Endothelial cell of umbilical vein (primary cell): ENCODE data around the gene RAD54L. TPM values are rescaled to one million over a fixed set of nuclear protein-coding genes. Genes with fewer than 3 reads are reported as not detected.

Source experiments
- Bru-seq: library from RNA; stranded (reverse); fragments of 400-500 nt; gene quantifications from one replicate; lab custom pipeline; 2021; lab: Mats Ljungman, UMichigan
- BruChase-seq, 2 experiments: library from RNA; stranded (reverse); fragments of 400-500 nt; gene quantifications; one replicate each; lab custom pipeline; 2021; lab: Mats Ljungman, UMichigan
- BruUV-seq: library from RNA; stranded (reverse); fragments of 400-500 nt; replicated peaks from 2 replicates; lab custom pipeline; 2021; lab: Mats Ljungman, UMichigan
- CTCF ChIA-PET: fragments of 300-600, 350-600 bp; sonication (Branson Sonifier 250); formaldehyde crosslinking; loops from one replicate; lab custom pipeline; 2021; ENCODE audit warnings: antibody characterized with exemption, inconsistent platforms; lab: Charles Lee
- POLR2A ChIA-PET: fragments of 300-600, 350-600 bp; sonication (Branson Sonifier 250); formaldehyde crosslinking; loops from one replicate; lab custom pipeline; 2021; ENCODE audit warnings: antibody characterized with exemption, inconsistent platforms; lab: Charles Lee
- DNase-seq: peaks from one replicate; pipeline ENCODE4 v3.0.0-alpha.2; 2011; ENCODE audit warnings: low read depth, low spot score
- FAIRE-seq: peaks from 2 replicates; lab custom pipeline; 2011; peaks lifted over from hg19 to GRCh38; lab: Jason Lieb, UNC
- H2AFZ ChIP-seq: 2 replicates; pipeline ENCODE4 v1.6.0; 2012; ENCODE audit warnings: low read depth, low read length, control low read depth, inconsistent platforms
- H3K27ac ChIP-seq: 2 replicates; pipeline ENCODE4 v1.5.1; 2011; ENCODE audit warnings: low read depth, mild to moderate bottlenecking, control low read depth, low read length, moderate library complexity; ENCODE audit not compliant: insufficient read depth
- H3K27me3 ChIP-seq, 2 experiments: 2 replicates each; pipeline versions ENCODE4 v1.6.0 to v1.6.1; 2011; ENCODE audit warnings: low read length in 2 of 2, mixed read lengths in 1 of 2; ENCODE audit not compliant: control insufficient read depth in 2 of 2, insufficient read depth in 2 of 2
- H3K36me3 ChIP-seq, 2 experiments: 2 replicates in 1 of 2; 3 replicates in 1 of 2; pipeline ENCODE4 v1.5.1; 2011; ENCODE audit warnings: low read length in 2 of 2, mild to moderate bottlenecking in 1 of 2, moderate library complexity in 1 of 2; ENCODE audit not compliant: control insufficient read depth in 2 of 2, insufficient read depth in 2 of 2; ENCODE audit errors: extremely low read depth in 1 of 2
- H3K4me1 ChIP-seq: 3 replicates; pipeline ENCODE4 v1.5.1; 2011; ENCODE audit warnings: mild to moderate bottlenecking, low read length; ENCODE audit not compliant: control insufficient read depth, insufficient read depth; ENCODE audit errors: extremely low read depth
- H3K4me2 ChIP-seq: 2 replicates; pipeline ENCODE4 v1.6.1; 2011; ENCODE audit warnings: low read length, control low read depth, mixed read lengths; ENCODE audit not compliant: insufficient read depth
- H3K4me3 ChIP-seq, 3 experiments: fragments of 200-600 bp in 1 of 3; sonication (generic), shearing (Covaris generic) in 1 of 3; replicated peaks in 1 of 3; 2 replicates each; pipeline ENCODE4 v1.5.1; 2011 to 2016; ENCODE audit warnings: control low read depth in 3 of 3, low read length in 3 of 3, mild to moderate bottlenecking in 2 of 3, inconsistent platforms in 1 of 3, low read depth in 1 of 3, moderate library complexity in 1 of 3; ENCODE audit not compliant: insufficient read depth in 1 of 3
- H3K79me2 ChIP-seq: 2 replicates; pipeline ENCODE4 v1.6.0; 2012; ENCODE audit warnings: low read length, inconsistent platforms; ENCODE audit not compliant: control insufficient read depth, insufficient read depth
- H3K9ac ChIP-seq: replicated peaks from 2 replicates; pipeline ENCODE3; 2011; ENCODE audit warnings: low read length, control low read depth; ENCODE audit not compliant: insufficient read depth; ENCODE audit errors: extremely low read depth
- H3K9me1 ChIP-seq: replicated peaks from 3 replicates; pipeline ENCODE4 v1.6.0; 2011; ENCODE audit warnings: mild to moderate bottlenecking, low read length; ENCODE audit not compliant: control insufficient read depth, insufficient read depth; ENCODE audit errors: extremely low read depth
- H3K9me3 ChIP-seq: replicated peaks from 2 replicates; pipeline ENCODE4 v1.5.1; 2012; ENCODE audit warnings: low read length, inconsistent platforms; ENCODE audit not compliant: control insufficient read depth, insufficient read depth
- H4K20me1 ChIP-seq: replicated peaks from 2 replicates; pipeline ENCODE3; 2011; ENCODE audit warnings: mild to moderate bottlenecking, low read length; ENCODE audit not compliant: control insufficient read depth, insufficient read depth; ENCODE audit errors: extremely low read depth
- EZH2 ChIP-seq: IDR thresholded peaks from 2 replicates; pipeline ENCODE4 v1.6.1; 2012; ENCODE audit warnings: borderline replicate concordance, low read depth, mild to moderate bottlenecking, moderate library complexity, low read length, inconsistent platforms; ENCODE audit not compliant: severe bottlenecking
- FOS ChIP-seq: IDR thresholded peaks from 2 replicates; pipeline ENCODE4 v1.6.1; 2011; ENCODE audit warnings: mild to moderate bottlenecking, low read length, moderate library complexity, borderline replicate concordance; ENCODE audit not compliant: insufficient read depth
- GATA2 ChIP-seq: IDR thresholded peaks from 2 replicates; pipeline ENCODE4 v1.7.0; 2011; ENCODE audit warnings: low read depth, mild to moderate bottlenecking, moderate library complexity, mixed read lengths, low read length; ENCODE audit not compliant: insufficient read length, insufficient read depth
- JUN ChIP-seq: IDR thresholded peaks from 2 replicates; pipeline ENCODE4 v1.6.1; 2011; ENCODE audit warnings: borderline replicate concordance, low read depth; ENCODE audit not compliant: insufficient read length, insufficient read depth
- MYC ChIP-seq: IDR thresholded peaks from one replicate; pipeline ENCODE4 v1.6.1; 2011; ENCODE audit warnings: mild to moderate bottlenecking, low read depth, low read length
- POLR2A ChIP-seq: IDR thresholded peaks from 2 replicates; pipeline ENCODE4 v1.6.1; 2012; ENCODE audit warnings: low read depth, mild to moderate bottlenecking, control low read depth, low read length
- POLR2AphosphoS5 ChIP-seq: IDR thresholded peaks from 2 replicates; pipeline ENCODE4 v1.6.1; 2012; ENCODE audit warnings: low read depth, mild to moderate bottlenecking, control low read depth, low read length, moderate library complexity; ENCODE audit not compliant: insufficient read depth
- dilution Hi-C: fragments of 300-500 bp; cut with MboI; formaldehyde crosslinking; loops from one replicate; pipeline ENCODE4 v1.15.0; 2019; ENCODE audit warnings: low sequenced_read_pairs; ENCODE audit not compliant: extremely low pct_ligation_motif_present
- intact Hi-C: fragments of 100-400 bp; cut with micrococcal nuclease; formaldehyde crosslinking; loops from one replicate; pipeline ENCODE4 v1.10.0; 2022
- long read RNA-seq: library from polyadenylated mRNA; stranded (forward); transcript quantifications from one replicate; pipeline ENCODE4 v2.0.0, GENCODE V29; 2021
- polyA minus RNA-seq, 3 experiments: library from RNA; depleted of rRNA, polyadenylated mRNA; stranded (reverse); fragments of >200 nt; gene quantifications; 1 replicate in 1 of 3; 2 replicates in 2 of 3; pipeline ENCODE4 v1.2.3, GENCODE V29; 2011
- polyA plus RNA-seq, 4 experiments: library from polyadenylated mRNA; depleted of rRNA in 3 of 4; stranded (reverse) in 3 of 4; unstranded in 1 of 4; fragments of >200 nt; gene quantifications; 2 replicates each; pipeline versions ENCODE4 v1.2.1 to v1.2.3, GENCODE V29; 2011 to 2012; ENCODE audit warnings: missing spikeins in 1 of 4
- total RNA-seq: library from RNA; stranded (reverse); gene quantifications from 2 replicates; pipeline ENCODE4 v1.2.3, GENCODE V29; 2021
- TF ChIP-seq, protein P1 (sequence below): IDR thresholded peaks from 2 replicates; pipeline ENCODE4 v1.6.1; 2011; ENCODE audit not compliant: insufficient read depth, insufficient read length
- TF ChIP-seq, protein P2 (sequence below), 2 donors: IDR thresholded peaks; 1 replicate in 1 of 2; 2 replicates in 1 of 2; pipeline ENCODE4 v1.5.1; 2011; ENCODE audit warnings: low read length in 2 of 2, mild to moderate bottlenecking in 2 of 2, moderate library complexity in 2 of 2, control low read depth in 1 of 2, inconsistent platforms in 1 of 2, low read depth in 1 of 2; ENCODE audit not compliant: insufficient read depth in 1 of 2; ENCODE audit errors: extremely low read depth in 1 of 2

Gene RAD54L
- total RNA-seq: 18.9 and 19.7 TPM in 2 replicates
- 10.1 and 10.5 TPM in 2 replicates for polyA plus RNA-seq
- 9.2 and 11.2 TPM in 2 replicates for polyA plus RNA-seq (2011; cell fraction: cytosol; rRNA removed)
- polyA plus RNA-seq (2011; cell fraction: nucleus; rRNA removed): 37.7 and 44.9 TPM in 2 replicates
- polyA plus RNA-seq (2012): 4.3 and 9.1 TPM in 2 replicates
- 10.8 and 12.5 TPM in 2 replicates for polyA minus RNA-seq
- polyA minus RNA-seq (2011; cell fraction: cytosol; rRNA and poly(A)+ RNA removed): 17.1 TPM
- 6.5 and 17.4 TPM in 2 replicates for polyA minus RNA-seq (2011; cell fraction: nucleus; rRNA and poly(A)+ RNA removed)
- Bru-seq, nascent RNA: percentile 67 among the genes with signal in this experiment
- BruChase-seq, experiment 1, labeled RNA remaining after a 6-hour chase: percentile 73 among the genes with signal in this experiment
- percentile 73 among the genes with signal in this experiment for BruChase-seq, experiment 2, labeled RNA remaining after a 2-hour chase
- long read RNA-seq, transcript RAD54L-201 (18 exons, 3,108 nt): major isoform, 37 of 57 reads
- long read RNA-seq, partial matches to known transcripts: 2 of 57 reads
- long read RNA-seq, other reads (novel, unspliced or antisense): 18 of 57 reads

DNA sequence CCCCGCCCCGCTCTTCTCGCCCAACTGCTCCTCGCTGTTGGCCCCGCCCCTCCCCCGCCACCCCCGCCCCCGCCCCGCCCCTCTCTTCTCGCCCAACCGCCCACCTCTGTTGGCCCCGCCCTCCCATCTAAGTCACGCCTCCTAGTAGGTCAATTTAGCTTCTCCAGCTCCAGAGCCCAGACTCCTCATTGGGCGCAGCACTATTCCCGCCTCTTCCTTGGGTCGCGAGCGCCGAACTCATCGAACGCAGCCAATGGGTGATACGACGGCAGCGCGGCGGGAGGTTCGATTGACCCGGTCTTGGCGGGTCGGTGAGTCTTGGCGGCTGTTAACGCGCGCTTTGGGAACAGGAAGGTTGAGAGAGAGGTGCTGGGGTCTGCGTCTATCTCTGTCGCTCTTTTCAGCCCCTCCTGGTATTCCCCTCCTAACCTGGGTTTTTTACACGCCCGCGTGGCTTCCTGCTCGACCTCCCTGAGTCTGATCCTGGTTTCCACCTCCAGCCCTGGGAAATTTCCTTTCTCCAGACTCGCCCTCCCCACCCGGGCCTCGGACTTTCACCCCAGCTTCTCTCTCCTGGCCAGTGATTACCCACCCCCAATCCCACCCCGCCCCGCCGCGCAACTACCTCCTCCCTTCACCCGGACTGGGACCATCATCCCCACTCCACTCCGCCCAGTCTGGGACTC lies at the start of gene RAD54L:
TSS of gene RAD54L (plus strand) at position 328 of the 686 bp plus-strand sequence. CDS start 643 bp downstream, outside the sequence.
- ChIA-PET POLR2A (interaction anchor here (0.6 to 1.0 kb wide), 4 partner anchors 16 to 115 kb away, joined by 3 to 9 read pairs (median 4); partner anchors contain the start of gene PIK3R3), CTCF (interaction anchor here (0.9 to 2.7 kb wide), 9 partner anchors 13 to 214 kb away, joined by 3 to 25 read pairs (median 5); partner anchors contain the start of genes LRRC41 and UQCRH)
- no peaks in the 10 kb centered on the region for H3K9me1 ChIP-seq
- dilution Hi-C loops (no loop called here), intact Hi-C loops (loop anchor here (1.0 to 2.0 kb wide), 4 partner anchors 55 to 561 kb away; partner anchors contain the start of genes GPBP1L1, LRRC41 and UQCRH)
- H3K4me2 ChIP-seq: peak within 1 kb of the TSS; percentile 89
- H2AFZ ChIP-seq: peak within 1 kb of the TSS; percentile 96
- no peaks in the 10 kb centered on the region for H3K9me3 ChIP-seq
- H3K9ac ChIP-seq: peak within 1 kb of the TSS; percentile 89
- H3K4me1 ChIP-seq: peaks cover 20% of the 10 kb centered on the region
- peak within 1 kb of the TSS; percentile 48 for H3K27ac ChIP-seq
- H3K4me3 ChIP-seq: peak within 1 kb of the TSS; percentile 75 to 92 (median 82)
- H3K27me3 ChIP-seq: no peaks in the 10 kb centered on the region
- DNase-seq (peak; percentile 97), FAIRE-seq (peak; percentile 98)
- H3K79me2 ChIP-seq: peaks cover 14% of the 10 kb centered on the region
- no peaks in the 10 kb centered on the region for H4K20me1 ChIP-seq
- BruUV-seq: no TSS peak
- no peaks in the 10 kb centered on the region for H3K36me3 ChIP-seq
- TF ChIP-seq MYC: peak; percentile 14
- no peak for TF ChIP-seq FOS
- TF ChIP-seq, protein P1, sequence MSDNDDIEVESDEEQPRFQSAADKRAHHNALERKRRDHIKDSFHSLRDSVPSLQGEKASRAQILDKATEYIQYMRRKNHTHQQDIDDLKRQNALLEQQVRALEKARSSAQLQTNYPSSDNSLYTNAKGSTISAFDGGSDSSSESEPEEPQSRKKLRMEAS: peak; percentile 58
- TF ChIP-seq, protein P2, sequence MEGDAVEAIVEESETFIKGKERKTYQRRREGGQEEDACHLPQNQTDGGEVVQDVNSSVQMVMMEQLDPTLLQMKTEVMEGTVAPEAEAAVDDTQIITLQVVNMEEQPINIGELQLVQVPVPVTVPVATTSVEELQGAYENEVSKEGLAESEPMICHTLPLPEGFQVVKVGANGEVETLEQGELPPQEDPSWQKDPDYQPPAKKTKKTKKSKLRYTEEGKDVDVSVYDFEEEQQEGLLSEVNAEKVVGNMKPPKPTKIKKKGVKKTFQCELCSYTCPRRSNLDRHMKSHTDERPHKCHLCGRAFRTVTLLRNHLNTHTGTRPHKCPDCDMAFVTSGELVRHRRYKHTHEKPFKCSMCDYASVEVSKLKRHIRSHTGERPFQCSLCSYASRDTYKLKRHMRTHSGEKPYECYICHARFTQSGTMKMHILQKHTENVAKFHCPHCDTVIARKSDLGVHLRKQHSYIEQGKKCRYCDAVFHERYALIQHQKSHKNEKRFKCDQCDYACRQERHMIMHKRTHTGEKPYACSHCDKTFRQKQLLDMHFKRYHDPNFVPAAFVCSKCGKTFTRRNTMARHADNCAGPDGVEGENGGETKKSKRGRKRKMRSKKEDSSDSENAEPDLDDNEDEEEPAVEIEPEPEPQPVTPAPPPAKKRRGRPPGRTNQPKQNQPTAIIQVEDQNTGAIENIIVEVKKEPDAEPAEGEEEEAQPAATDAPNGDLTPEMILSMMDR (IDR thresholded peaks at IDR 0.05; ENCODE audit: extremely low read depth in 1 of 2, insufficient read depth in 1 of 2, low read depth in 1 of 2, low read length in 2 of 2): no peak
- TF ChIP-seq JUN: no peak
- TF ChIP-seq POLR2AphosphoS5: peak; percentile 86
- TF ChIP-seq GATA2: no peak
- TF ChIP-seq EZH2: no peak
- TF ChIP-seq POLR2A: peak; percentile 42
